Measurements from ENCODE around the gene SUSD6.

Gene SUSD6

DNA sequence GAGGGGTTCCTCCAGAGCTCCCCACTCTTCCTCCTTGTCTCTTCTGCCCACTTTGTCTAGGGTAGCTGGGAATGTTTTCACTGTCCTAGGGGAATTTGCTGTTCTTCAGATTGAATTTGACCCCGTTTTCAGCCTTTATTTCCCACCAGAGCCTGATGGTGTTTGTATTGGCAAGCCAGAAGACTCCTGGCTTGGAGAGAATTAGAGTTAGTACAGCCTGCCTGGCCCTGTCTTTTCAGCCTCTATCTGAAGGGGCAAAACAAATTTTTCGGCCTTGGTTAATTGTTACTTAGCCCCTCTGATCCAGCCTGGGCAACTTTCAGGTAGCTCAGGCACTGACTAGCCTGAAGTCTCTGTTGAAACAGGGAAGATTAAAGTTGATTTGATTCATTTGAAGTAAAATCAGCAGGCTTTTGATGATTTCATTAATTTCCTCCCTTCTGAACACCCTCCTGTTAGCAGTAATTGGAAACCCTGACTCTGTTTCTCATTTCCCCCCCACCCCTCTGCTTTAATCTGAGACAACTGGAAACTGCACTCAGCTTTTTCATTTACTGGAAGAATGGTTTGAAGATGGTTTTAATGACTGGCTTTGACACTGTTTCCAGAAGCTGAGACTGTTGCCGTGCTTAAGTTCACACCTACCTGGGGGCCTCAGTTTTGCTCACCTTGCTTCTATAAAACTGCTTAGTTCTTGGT lies 63.3 kb downstream of the SUSD6 start:
- no peak for DNase-seq

DNA sequence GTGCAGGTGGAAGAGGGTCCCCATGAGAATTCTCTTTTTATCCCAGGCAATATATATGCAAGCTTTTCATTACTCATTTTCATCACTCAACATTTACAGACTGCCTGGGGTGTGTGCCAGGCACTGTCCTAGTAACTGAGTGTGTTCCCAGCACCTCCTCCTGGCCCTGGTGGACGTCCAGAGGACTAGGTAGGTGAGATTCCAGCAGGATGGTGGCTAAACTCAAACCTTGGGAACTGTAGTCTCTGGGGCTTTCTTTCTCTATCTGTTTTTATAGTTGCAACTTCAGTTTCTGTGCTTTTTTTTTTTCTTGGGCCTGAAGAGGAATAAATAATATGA lies 63.8 kb downstream of the SUSD6 start:
- no peak for DNase-seq

DNA sequence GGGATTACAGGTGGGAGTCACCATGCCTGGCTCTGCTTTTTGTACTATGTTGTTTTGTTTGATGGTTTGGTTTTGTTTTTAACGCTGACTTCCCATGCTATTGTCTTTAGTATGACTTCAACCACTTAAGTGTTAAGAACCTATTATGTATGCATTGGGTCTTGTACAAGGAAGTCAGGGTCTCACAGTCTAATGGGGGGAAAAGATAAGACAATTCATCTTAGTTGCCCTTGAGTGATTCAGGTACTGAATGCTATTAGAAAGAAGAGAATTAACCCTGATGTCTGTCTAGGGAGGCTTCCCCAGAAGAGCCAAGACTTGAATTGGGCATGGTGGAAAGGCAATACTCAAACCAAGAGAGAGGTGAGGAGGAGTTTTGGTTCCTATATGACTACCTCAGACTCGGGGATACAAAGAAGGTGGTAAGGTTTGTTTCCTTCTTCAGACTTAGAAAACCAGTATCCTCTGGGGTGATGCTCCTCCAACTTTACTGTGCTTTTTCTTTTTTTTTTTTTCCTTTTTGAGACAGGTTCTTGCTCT lies 64.6 kb downstream of the SUSD6 start:
- DNase-seq: no peak

- DNase-seq: no peak
Measured at GRCh38 chr14:69676723-69677122, 65.3 kb downstream of the SUSD6 start.

DNA sequence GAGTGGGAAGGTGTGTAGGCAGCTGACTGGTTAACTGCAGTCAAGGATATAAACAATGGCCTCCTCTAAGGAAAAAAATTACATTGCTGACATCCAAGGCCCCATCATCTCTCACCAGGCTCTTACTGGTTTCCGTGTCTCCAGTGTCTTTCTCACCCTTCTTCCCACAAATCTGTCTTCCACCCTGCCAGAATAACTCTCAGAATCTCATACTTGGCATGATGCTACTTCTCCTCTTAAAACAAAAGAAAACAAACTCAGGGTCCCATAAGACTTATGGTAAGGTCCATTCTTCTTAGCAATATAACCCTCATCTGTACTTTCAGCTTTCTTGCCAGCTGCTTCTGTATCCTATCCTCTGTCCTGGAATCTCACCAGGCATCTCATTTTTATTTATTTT lies 68.9 kb downstream of the SUSD6 start:
- DNase-seq: no peak

- no peak for DNase-seq
Measured at GRCh38 chr14:69682136-69682535, 70.7 kb downstream of the SUSD6 start.

GRCh38 chr14:69682621-69683263 lies 71.3 kb downstream of the SUSD6 start:
- peak; percentile 38 for DNase-seq

- DNase-seq: no peak
Measured at GRCh38 chr14:69683971-69684370, 72.6 kb downstream of the SUSD6 start.

DNA sequence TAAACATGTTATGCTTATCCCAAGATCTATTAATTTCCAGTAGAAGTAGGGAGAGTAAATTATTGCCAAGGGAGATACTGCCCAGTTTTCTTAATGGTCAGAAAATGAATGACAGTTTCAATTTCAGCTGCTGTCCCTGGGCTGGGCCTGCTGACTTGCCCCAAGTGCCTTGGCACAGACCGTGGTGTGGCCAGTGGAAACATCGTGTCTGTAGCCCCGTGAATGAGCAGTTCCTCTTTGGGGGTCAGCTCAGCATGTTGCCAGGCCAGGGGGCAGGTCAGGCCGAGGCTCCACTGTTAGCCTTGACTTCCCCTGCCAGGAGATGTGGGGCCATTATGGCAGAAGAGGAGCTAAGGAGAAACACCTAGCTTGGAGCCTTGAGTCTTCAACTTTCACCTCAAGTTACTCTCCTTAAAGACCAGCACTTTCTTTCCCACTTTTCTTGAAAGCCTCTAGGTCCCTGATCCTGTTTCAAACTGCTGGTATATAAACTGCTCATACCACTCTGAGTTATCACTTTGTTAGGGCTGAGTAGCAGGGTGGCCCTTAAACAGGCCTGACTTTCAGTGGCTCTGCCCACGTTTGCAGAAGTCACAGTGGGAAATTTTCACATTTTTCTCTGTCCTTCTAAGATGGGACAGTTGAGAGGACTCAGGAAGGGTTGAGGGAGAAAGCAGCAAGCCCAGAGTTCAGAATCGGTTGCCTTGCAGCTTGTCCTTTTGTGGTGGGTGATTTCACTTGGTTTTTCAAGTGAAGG lies 73.2 kb downstream of the SUSD6 start:
- no peak for DNase-seq

GRCh38 chr14:69685218-69685616 lies 73.8 kb downstream of the SUSD6 start:
- DNase-seq: peak; percentile 33

GRCh38 chr14:69685716-69686115 lies 74.3 kb downstream of the SUSD6 start:
- peak; percentile 50 for DNase-seq

DNA sequence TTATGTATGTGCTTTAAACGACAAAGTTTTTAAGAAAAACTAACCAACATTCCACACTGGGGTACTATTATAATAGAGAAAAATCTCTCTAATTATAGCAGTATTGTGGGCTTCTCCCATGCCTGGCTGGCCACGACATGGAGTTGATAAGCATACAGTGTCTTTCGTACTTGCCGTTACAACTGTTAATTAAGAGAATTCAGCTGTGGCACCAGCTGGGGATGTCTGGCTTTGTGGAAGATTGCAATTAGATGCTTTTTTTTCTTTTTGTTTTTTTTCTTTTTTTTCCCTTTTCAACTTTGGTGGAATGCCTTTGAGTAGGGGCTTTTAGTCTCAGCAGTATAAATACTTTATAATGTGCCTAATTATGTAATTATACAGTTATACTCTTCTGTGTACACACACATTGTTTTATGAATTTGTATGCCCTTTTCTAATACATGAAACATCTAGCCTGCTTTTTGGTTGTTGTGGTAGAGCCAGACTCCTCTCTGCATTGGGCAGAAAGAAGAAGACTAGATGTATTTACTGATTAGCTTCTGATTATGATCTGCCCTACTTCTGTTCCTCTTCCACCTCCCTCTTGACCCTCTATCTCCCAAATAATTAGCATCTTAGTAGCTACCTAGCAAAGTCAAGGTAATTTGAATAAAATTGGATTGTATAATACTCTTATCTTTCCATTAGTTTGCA lies 76.4 kb downstream of the SUSD6 start:
- peak; percentile 81 for DNase-seq

- DNase-seq: peak; percentile 87
Measured at GRCh38 chr14:69688299-69688649, 76.9 kb downstream of the SUSD6 start.

GRCh38 chr14:69690042-69690441 lies 78.6 kb downstream of the SUSD6 start:
- no peak for DNase-seq

DNA sequence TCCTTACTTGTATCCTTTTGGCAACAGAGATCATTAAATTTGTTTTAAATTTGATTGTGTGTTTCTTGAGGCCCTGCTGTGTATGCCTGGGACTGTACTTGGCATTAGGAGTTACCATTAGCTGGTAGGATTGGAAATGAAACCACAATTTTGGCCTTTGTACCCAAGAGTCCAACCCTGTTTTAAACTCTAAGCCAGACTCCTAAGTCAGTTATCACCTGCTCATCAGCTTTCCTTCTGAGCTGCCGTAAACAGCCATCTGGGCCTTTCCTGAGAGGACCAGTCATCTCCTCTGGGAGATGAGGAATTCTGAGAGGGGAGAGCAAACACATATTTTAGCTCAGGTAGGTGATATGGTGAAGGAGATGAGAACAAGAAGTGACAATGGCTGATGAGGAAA lies 81.2 kb downstream of the SUSD6 start:
- no peak for DNase-seq

- DNase-seq: peak; percentile 76
Measured at GRCh38 chr14:69693145-69693544, 81.7 kb downstream of the SUSD6 start.

DNA sequence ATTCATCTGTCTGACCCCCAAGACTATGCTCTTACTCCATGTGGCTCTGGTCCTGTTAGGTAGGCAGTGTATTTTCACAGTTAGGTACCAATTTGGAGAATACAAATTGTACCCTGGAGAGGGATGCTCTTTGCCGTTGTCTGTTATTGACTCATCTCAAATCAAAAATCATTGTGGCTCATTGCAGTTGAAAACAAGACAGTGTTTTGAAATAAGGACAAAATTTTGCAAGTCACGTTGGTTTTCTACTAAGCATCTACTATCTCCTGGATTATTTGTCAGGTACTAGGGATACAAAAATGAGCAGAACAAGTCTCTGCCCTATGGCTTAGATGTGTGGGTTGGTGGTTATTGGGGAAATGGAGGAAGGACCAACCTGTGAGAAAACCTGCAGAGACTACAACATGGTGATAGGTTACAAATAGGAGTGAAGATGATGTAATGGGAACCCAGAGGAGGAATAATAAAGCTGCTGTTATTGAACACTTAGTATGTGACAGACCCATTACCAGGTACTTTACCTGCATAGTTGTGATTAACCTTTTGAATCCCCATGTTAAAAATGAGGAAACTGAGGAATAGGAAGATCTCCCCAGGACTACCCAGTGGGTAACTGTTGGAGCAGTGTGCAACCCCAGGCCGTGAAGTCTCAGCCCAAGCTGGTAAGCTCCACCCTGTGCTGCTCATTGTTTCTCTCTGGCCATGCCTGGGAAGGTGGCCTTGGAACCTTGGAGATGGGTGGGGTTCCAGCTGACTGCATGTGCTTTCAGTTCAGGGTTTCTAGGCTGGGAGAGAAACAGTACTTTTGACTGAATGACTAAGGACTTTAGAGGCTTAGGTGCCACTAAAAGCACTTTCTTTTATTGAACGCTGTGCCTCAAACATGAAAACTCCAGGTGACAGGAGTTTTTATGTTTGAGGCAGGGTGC lies 82.7 kb downstream of the SUSD6 start:
- no peak for DNase-seq

- no peak for DNase-seq
Measured at GRCh38 chr14:69694730-69695281, 83.4 kb downstream of the SUSD6 start.

DNA sequence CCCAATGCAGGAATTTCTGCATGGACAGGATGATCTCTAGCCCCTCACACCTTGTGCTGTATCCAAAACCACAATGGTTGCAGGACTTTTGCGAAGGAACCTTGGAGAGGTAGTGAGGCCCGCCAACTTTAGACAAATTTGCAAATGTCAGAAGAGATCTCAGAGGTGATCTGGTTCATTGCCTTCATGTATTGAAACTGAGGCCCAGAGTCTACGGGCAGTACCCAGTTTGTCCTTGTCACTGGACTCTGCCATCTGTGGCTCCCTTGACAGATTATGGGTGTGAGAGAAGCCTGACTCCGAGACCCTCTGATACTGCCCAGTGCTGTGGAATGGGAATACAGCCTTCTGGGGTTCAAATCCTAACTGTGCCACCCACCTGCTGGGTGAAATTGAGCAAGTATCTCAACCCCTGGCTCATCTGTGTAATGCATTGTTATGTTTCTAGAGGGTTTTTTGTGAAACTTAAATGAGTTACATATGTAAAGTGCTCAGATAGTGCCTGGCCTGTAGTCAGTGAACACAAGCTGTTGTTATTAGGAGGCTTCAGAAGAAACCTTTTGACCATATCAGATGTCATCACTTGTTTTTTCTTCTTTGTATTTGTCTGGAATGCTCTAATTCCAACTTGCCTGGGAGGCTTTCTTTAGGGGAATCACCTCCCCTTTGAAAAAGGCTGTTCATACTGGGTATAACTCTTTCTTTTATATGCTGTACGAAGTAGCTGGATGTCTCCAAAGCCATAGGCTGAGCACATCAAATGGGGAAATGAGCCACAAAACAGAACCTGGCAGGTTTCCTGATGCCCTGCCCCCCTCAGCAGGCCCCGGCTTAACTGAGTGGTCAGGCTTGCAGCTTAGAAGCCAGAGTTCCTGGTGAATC lies 84.2 kb downstream of the SUSD6 start:
- peak; percentile 54 for DNase-seq

- DNase-seq: no peak
Measured at GRCh38 chr14:69696204-69696527, 84.8 kb downstream of the SUSD6 start.

Measured in eye (tissue), 1 donor.